PFSK-1 (cell line): ENCODE results near the gene CARM1.

Experiments
- POLR2AphosphoS5 ChIP-seq: IDR thresholded peaks from 2 replicates; pipeline ENCODE4 v1.6.1; 2012; ENCODE audit warnings: low read depth, mild to moderate bottlenecking, control low read depth, low read length, moderate library complexity
- REST ChIP-seq, 2 experiments: IDR thresholded peaks; 2 replicates each; pipeline versions ENCODE4 v1.6.1 to v1.8.0; 2011 to 2012; ENCODE audit warnings: low read depth in 2 of 2, low read length in 2 of 2, control low read depth in 1 of 2, inconsistent platforms in 1 of 2, mild to moderate bottlenecking in 1 of 2, moderate library complexity in 1 of 2; ENCODE audit not compliant: insufficient read depth in 1 of 2
- SIN3A ChIP-seq: IDR thresholded peaks from 2 replicates; pipeline ENCODE4 v1.6.1; 2012; ENCODE audit warnings: mild to moderate bottlenecking, low read length, moderate library complexity, borderline replicate concordance; ENCODE audit not compliant: insufficient read depth

- TF ChIP-seq REST (IDR thresholded peaks at IDR 0.05; ENCODE audit: insufficient read depth in 1 of 2, low read depth in 2 of 2, low read length in 2 of 2), result no peak
- no peak for TF ChIP-seq SIN3A
- TF ChIP-seq POLR2AphosphoS5, result no peak
These were observed 44.5 kb upstream of the CARM1 start for GRCh38 chr19:10826846-10827245.
